Measurements from ENCODE around the gene TFCP2.

TFCP2 gene

DNA sequence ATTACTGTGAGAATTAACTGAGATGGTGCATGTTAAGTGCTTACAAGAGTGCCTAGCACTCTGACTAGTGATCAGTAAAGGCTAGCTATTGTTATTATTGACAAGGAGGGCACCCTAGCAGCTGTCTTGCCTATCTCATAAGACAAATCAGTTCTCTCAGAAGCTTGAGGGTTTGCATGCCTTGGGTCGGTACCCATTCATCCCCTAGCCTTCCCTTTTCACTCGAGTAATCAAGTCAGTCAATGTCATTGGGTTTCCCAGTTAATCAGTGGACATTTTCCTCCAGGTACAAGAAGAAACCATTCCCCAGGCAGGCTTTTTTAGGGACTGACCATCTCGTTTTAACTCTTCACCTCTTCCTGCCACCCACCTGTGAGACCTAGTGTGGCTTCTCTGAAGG lies 10.4 kb upstream of the TFCP2 start:
- H3K4me3 ChIP-seq (ENCODE audit: low read depth, low read length) = no peak overlapping the region
- DNase-seq (ENCODE audit: low read depth, low spot score) = no peak
- in situ Hi-C loops (cut with HindIII; ENCODE audit: low sequenced_read_pairs) = no loop called here
- TF ChIP-seq, protein P1, sequence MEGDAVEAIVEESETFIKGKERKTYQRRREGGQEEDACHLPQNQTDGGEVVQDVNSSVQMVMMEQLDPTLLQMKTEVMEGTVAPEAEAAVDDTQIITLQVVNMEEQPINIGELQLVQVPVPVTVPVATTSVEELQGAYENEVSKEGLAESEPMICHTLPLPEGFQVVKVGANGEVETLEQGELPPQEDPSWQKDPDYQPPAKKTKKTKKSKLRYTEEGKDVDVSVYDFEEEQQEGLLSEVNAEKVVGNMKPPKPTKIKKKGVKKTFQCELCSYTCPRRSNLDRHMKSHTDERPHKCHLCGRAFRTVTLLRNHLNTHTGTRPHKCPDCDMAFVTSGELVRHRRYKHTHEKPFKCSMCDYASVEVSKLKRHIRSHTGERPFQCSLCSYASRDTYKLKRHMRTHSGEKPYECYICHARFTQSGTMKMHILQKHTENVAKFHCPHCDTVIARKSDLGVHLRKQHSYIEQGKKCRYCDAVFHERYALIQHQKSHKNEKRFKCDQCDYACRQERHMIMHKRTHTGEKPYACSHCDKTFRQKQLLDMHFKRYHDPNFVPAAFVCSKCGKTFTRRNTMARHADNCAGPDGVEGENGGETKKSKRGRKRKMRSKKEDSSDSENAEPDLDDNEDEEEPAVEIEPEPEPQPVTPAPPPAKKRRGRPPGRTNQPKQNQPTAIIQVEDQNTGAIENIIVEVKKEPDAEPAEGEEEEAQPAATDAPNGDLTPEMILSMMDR (IDR thresholded peaks at IDR 0.05; ENCODE audit: low read depth, low read length) = no peak

DNA sequence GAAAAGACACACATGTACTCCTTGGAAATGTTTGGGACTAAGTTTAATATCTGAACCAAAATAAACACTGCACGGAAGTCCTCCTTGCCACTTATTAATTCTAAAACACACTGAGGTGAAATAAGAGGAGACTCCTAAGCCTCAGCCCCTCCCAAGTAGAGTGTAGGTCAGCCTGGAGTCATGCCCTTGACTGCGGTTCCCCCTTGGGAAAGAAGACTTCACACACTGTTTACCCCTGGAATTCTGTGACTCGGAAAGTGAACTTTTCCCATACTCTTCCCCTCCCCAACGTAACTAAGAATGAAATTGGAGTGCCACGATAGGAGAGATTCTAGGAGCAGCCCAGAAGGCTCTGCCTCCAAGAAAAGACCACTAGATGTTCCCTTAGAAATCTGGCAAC lies 8.6 kb upstream of the TFCP2 start:
- no peak overlapping the region for H3K4me3 ChIP-seq (ENCODE audit: low read depth, low read length)
- DNase-seq (ENCODE audit: low read depth, low spot score) = no peak
- TF ChIP-seq, protein P1 (IDR thresholded peaks at IDR 0.05; ENCODE audit: low read depth, low read length) = no peak
- in situ Hi-C loops (cut with HindIII; ENCODE audit: low sequenced_read_pairs) = no loop called here

DNA sequence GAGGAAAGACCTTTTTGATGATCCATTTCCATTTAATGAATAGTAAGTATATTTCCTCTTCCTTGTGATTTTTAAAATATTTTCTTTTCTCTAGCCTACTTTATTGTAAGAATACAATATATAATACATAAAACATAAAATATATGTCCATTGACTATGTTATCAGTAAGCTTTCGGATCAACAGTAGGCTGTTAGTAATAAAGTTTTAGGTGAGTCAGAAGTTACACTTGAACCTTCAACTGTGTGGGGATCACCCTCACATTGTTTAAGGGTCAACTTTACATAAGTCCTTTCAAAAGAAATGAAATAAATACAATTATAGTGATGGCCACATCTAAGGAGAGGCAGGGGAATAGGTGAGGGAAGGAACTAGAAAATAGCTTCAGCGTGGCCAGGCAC lies 5.0 kb upstream of the TFCP2 start:
- TF ChIP-seq, protein P1 (IDR thresholded peaks at IDR 0.05; ENCODE audit: low read depth, low read length) = no peak
- no peak overlapping the region for H3K4me3 ChIP-seq (ENCODE audit: low read depth, low read length)
- in situ Hi-C loops (cut with HindIII; ENCODE audit: low sequenced_read_pairs) = no loop called here
- DNase-seq (ENCODE audit: low read depth, low spot score) = no peak

DNA sequence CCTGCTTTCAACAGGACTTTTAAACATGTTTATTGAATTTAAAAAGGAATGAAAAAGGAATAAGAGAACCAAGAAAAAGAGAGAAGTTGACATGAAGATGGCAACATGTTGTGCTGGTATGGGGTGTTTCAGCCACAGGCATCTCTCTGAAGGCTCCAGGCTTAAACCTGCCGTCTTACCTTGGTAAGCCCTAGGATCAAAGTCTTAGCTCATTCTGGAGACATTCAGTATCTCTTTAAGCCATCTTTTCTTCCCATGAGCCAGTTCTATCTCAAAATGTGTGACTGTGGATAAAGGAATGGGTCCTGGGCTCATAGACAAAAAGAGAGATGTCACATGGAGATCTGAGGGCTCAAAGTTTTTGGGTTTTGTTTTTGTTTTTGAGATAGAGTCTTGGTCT lies 1.6 kb upstream of the TFCP2 start:
- H3K4me3 ChIP-seq (ENCODE audit: low read depth, low read length) = no peak overlapping the region
- no peak for DNase-seq (ENCODE audit: low read depth, low spot score)
- in situ Hi-C loops (cut with HindIII; ENCODE audit: low sequenced_read_pairs) = no loop called here
- TF ChIP-seq, protein P1 (IDR thresholded peaks at IDR 0.05; ENCODE audit: low read depth, low read length) = no peak

DNA sequence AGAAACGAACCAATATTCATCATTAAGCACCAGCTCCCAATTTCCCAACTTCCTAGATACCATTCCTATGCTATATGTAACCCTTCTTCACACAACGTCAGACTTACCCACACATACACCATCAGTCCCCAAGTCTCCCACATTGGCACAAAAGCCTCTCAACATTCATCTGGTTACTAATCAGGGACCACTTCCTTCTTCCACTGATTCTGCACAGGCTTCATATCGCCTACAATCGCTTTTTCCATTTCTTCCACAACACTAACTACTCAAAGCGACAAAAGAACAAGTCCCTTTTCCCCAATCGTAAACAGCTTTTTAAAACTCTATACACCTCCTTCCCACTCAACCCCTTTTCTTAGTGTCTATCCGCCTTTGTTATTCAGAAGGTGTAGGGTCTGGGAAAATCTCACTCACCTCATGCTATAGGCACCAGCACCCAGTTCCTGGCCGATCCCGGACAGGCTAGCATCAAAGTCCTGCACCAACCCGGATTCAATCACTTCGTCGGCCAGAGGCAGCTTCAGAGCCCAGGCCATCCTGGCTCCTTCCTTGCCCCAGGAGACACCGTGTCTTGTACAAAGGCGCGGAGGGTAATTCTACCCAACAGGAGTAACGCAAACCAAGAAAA lies 936 bp downstream of the TFCP2 start:
- DNase-seq (ENCODE audit: low read depth, low spot score) = peak; percentile 30
- in situ Hi-C loops (cut with HindIII; ENCODE audit: low sequenced_read_pairs) = no loop called here
- peak overlapping the region; percentile 83 for H3K4me3 ChIP-seq (ENCODE audit: low read depth, low read length)
- TF ChIP-seq, protein P1 (IDR thresholded peaks at IDR 0.05; ENCODE audit: low read depth, low read length) = no peak

DNA sequence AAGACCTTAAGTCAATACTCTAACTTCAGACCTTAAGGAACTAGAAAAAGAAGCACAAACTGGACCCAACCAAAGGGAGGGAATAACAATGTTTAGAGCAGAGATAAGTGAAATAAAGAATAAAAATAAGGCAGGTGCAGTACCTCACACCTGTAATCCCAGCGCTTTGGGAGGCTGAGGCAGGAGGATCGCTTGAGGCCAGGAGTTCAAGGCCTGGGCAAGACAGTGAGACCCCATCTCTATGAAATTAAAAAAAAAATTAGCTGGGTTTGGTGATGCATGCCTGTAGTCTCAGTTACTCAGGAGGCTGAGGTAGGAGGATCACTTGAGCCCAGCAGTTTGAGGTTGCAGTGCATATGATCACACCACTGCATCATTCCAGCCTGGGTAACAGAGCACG lies 9.1 kb downstream of the TFCP2 start:
- no peak for DNase-seq (ENCODE audit: low read depth, low spot score)
- TF ChIP-seq, protein P1 (IDR thresholded peaks at IDR 0.05; ENCODE audit: low read depth, low read length) = no peak
- in situ Hi-C loops (cut with HindIII; ENCODE audit: low sequenced_read_pairs) = no loop called here
- H3K4me3 ChIP-seq (ENCODE audit: low read depth, low read length) = no peak overlapping the region
